ENCODE measurements around the gene IKZF2. TPM values are rescaled to one million over a fixed set of nuclear protein-coding genes. Genes with fewer than 3 reads are reported as not detected.

Gene IKZF2
- total RNA-seq, 2 experiments from 2014 or later = 4.2 to 6.0 TPM

- H3K36me3 Mint-ChIP-seq (ENCODE audit: low read depth) = no peaks in the 10 kb centered on the region
- no peaks in the 10 kb centered on the region for H3K9me3 Mint-ChIP-seq
- H3K27ac Mint-ChIP-seq = no peak overlapping the region
Observed at GRCh38 chr2:212959471-212960117, 191.8 kb downstream of the IKZF2 start.

GRCh38 chr2:212958757-212959295 lies 192.6 kb downstream of the IKZF2 start:
- H3K4me3 Mint-ChIP-seq = no peak overlapping the region
- CTCF ChIA-PET = interaction anchor here (2.3 kb wide), 1 partner anchor 194 kb away, joined by 5 read pairs; no protein-coding TSS in a partner anchor
- H3K27ac Mint-ChIP-seq = peak overlapping the region; percentile 53
- no peak for DNase-seq
- POLR2A ChIA-PET = interaction anchor here (0.7 to 1.2 kb wide), 2 partner anchors 10 to 22 kb away, joined by 3 read pairs; no protein-coding TSS in a partner anchor
- H3K9me3 Mint-ChIP-seq = peaks cover 2% of the 10 kb centered on the region
- H3K27me3 Mint-ChIP-seq = no peaks in the 10 kb centered on the region
- H3K4me1 Mint-ChIP-seq = peaks cover 22% of the 10 kb centered on the region
- no peaks in the 10 kb centered on the region for H3K36me3 Mint-ChIP-seq (ENCODE audit: low read depth)

More at GRCh38 chr2:212959471-212960117, 191.8 kb downstream of the IKZF2 start:
- Mint-ChIP-seq H3K4me3 (no peak overlapping the region), H3K4me1 (peaks cover 22% of the 10 kb centered on the region), H3K27me3 (no peaks in the 10 kb centered on the region)
- DNase-seq = no peak
- ChIA-PET POLR2A (no interaction called here), CTCF (no interaction called here)

- ChIA-PET POLR2A (interaction anchor here (0.7 to 1.2 kb wide), 2 partner anchors 11 to 22 kb away, joined by 3 read pairs; no protein-coding TSS in a partner anchor), CTCF (interaction anchor here (2.3 kb wide), 1 partner anchor 195 kb away, joined by 5 read pairs; no protein-coding TSS in a partner anchor)
- H3K27ac Mint-ChIP-seq = peak overlapping the region; percentile 53
- no peaks in the 10 kb centered on the region for H3K36me3 Mint-ChIP-seq (ENCODE audit: low read depth)
- DNase-seq = no peak
- H3K4me1 Mint-ChIP-seq = peaks cover 22% of the 10 kb centered on the region
- no peak overlapping the region for H3K4me3 Mint-ChIP-seq
- H3K9me3 Mint-ChIP-seq = peaks cover 2% of the 10 kb centered on the region
- H3K27me3 Mint-ChIP-seq = no peaks in the 10 kb centered on the region
Observed at GRCh38 chr2:212958133-212958532, 193.3 kb downstream of the IKZF2 start.

- no peak for DNase-seq
- Mint-ChIP-seq H3K27ac (no peak overlapping the region), H3K4me3 (no peak overlapping the region), H3K4me1 (peaks cover 22% of the 10 kb centered on the region), H3K27me3 (no peaks in the 10 kb centered on the region), H3K9me3 (peaks cover 2% of the 10 kb centered on the region), H3K36me3 (ENCODE audit: low read depth) (no peaks in the 10 kb centered on the region)
- ChIA-PET POLR2A (interaction anchor here (0.9 kb wide), 1 partner anchor 11 kb away, joined by 3 read pairs; no protein-coding TSS in a partner anchor), CTCF (interaction anchor here (2.3 kb wide), 1 partner anchor 196 kb away, joined by 5 read pairs; no protein-coding TSS in a partner anchor)
Observed at GRCh38 chr2:212957624-212958023, 193.8 kb downstream of the IKZF2 start.

- H3K36me3 Mint-ChIP-seq (ENCODE audit: low read depth) = no peaks in the 10 kb centered on the region
- H3K27ac Mint-ChIP-seq = no peak overlapping the region
- H3K9me3 Mint-ChIP-seq = peaks cover 2% of the 10 kb centered on the region
- H3K27me3 Mint-ChIP-seq = no peaks in the 10 kb centered on the region
- ChIA-PET CTCF (interaction anchor here (2.3 kb wide), 1 partner anchor 196 kb away, joined by 5 read pairs; no protein-coding TSS in a partner anchor), POLR2A (interaction anchor here (0.9 kb wide), 1 partner anchor 12 kb away, joined by 3 read pairs; no protein-coding TSS in a partner anchor)
- no peak for DNase-seq
- no peak overlapping the region for H3K4me3 Mint-ChIP-seq
- H3K4me1 Mint-ChIP-seq = peaks cover 22% of the 10 kb centered on the region
Observed at GRCh38 chr2:212956665-212957607, 194.5 kb downstream of the IKZF2 start.

- POLR2A ChIA-PET = no interaction called here
- no peaks in the 10 kb centered on the region for H3K27me3 Mint-ChIP-seq
- H3K4me3 Mint-ChIP-seq = no peak overlapping the region
- peaks cover 2% of the 10 kb centered on the region for H3K9me3 Mint-ChIP-seq
- no peak for DNase-seq
- no peak overlapping the region for H3K27ac Mint-ChIP-seq
- no peaks in the 10 kb centered on the region for H3K36me3 Mint-ChIP-seq (ENCODE audit: low read depth)
- peaks cover 15% of the 10 kb centered on the region for H3K4me1 Mint-ChIP-seq
- CTCF ChIA-PET = no interaction called here
Observed at GRCh38 chr2:212953170-212953920, 198.1 kb downstream of the IKZF2 start.

- CTCF ChIA-PET = no interaction called here
- Mint-ChIP-seq H3K36me3 (ENCODE audit: low read depth) (no peaks in the 10 kb centered on the region), H3K27me3 (no peaks in the 10 kb centered on the region), H3K27ac (no peak overlapping the region), H3K4me3 (no peak overlapping the region), H3K4me1 (no peaks in the 10 kb centered on the region), H3K9me3 (peaks cover 2% of the 10 kb centered on the region)
- POLR2A ChIA-PET = no interaction called here
- no peak for DNase-seq
Observed at GRCh38 chr2:212949786-212950185, 201.6 kb downstream of the IKZF2 start.

Other genes starting within 250 kb of the IKZF2 start
- gene SPAG16, start 132.9 kb upstream of the IKZF2 start, total RNA-seq = 1 to 10 TPM; 8.4 to 8.5 TPM

All from activated CD4-positive, alpha-beta memory T cell treated with anti-CD3 and anti-CD28 coated beads, Interleukin-2, amount 10 ng/mL, durations not matched to agents 7 days and 5 days (primary cell).